Stomach (tissue), 9 donors: ENCODE measurements around the gene CHST5. TPM values are rescaled to one million over a fixed set of nuclear protein-coding genes. Genes with fewer than 3 reads are reported as not detected.
A peak's percentile ranks its signal among the peaks of the same experiment; 100 is the strongest.
"Not testable (repeated sequence)": the region's sequence is repeated elsewhere in the genome, so short reads cannot be mapped to it uniquely, and the experiment has no call there.

ENCODE experiments used
- DNase-seq, 2 donors: peaks; one replicate each; pipeline versions ENCODE4 v3.0.0 to v3.0.0-alpha.2; 2013 to 2019
- H3K27ac ChIP-seq, 5 donors: fragments of 200-600 bp in 4 of 5; sonication (generic) in 4 of 5; one replicate each; pipeline ENCODE4 v1.5.1; 2013 to 2019; ENCODE audit warnings: mild to moderate bottlenecking in 1 of 5, moderate library complexity in 1 of 5
- H3K27me3 ChIP-seq, 3 donors: fragments of 200-600 bp; sonication (generic); one replicate each; pipeline ENCODE4 v1.5.1; 2017 to 2019; ENCODE audit warnings: mixed run types in 1 of 3
- H3K36me3 ChIP-seq, 4 donors: fragments of 200-600 bp; sonication (generic); 1 replicate in 3 of 4; 2 replicates in 1 of 4; pipeline ENCODE4 v1.5.1; 2016 to 2019
- H3K4me1 ChIP-seq, 4 donors: fragments of 200-600 bp; sonication (generic); one replicate each; pipeline ENCODE4 v1.5.1; 2016 to 2019
- H3K4me3 ChIP-seq, 4 donors: fragments of 200-600 bp; sonication (generic) in 3 of 4; one replicate each; pipeline ENCODE4 v1.5.1; 2016 to 2019; ENCODE audit warnings: mild to moderate bottlenecking in 1 of 4
- H3K9me3 ChIP-seq, 4 donors: fragments of 200-600 bp; sonication (generic); one replicate each; pipeline ENCODE4 v1.5.1; 2016 to 2019
- CTCF ChIP-seq, 7 experiments: fragments of 450-650 bp in 4 of 7; fragments of 200-600 bp in 3 of 7; sonication (generic) in 3 of 7; IDR thresholded peaks; one replicate each; pipeline ENCODE4 v1.5.1; 2016 to 2019; ENCODE audit warnings: antibody characterized with exemption in 7 of 7, control low read depth in 2 of 7, mild to moderate bottlenecking in 1 of 7
- EP300 ChIP-seq: sonication (generic); formaldehyde crosslinking; IDR thresholded peaks from one replicate; pipeline ENCODE4 v1.6.1; 2017; ENCODE audit warnings: antibody characterized with exemption
- POLR2A ChIP-seq, 4 donors: fragments of 450-650 bp; IDR thresholded peaks; one replicate each; pipeline ENCODE4 v1.6.1; 2016; ENCODE audit warnings: antibody characterized with exemption in 4 of 4, control low read depth in 2 of 4, mild to moderate bottlenecking in 1 of 4, moderate library complexity in 1 of 4
- POLR2AphosphoS5 ChIP-seq, 3 donors: sonication (generic); formaldehyde crosslinking; IDR thresholded peaks; one replicate each; pipeline ENCODE4 v1.6.1; 2016; ENCODE audit warnings: antibody characterized with exemption in 3 of 3
- WGBS, 5 donors: extraction: QIAGEN DNeasy Blood & Tissue Kit in 3 of 5; methylation state at CpG; one replicate each; pipeline versions ENCODE4 v1.1.5 to v1.1.7; 2013 to 2018; 5-methylcytosine and 5-hydroxymethylcytosine counted together
- intact Hi-C: fragments of 100-400 bp; cut with DNase I; formaldehyde crosslinking; loops from one replicate; pipeline ENCODE4 v1.15.1; 2023; ENCODE audit warnings: low total_unique reads
- polyA plus RNA-seq, 3 donors: library from polyadenylated mRNA; stranded (reverse); fragments of 200-250 nt; gene quantifications; one replicate each; pipeline ENCODE4 v1.2.3, GENCODE V29; 2013
- total RNA-seq, 5 donors: library from RNA; depleted of rRNA; stranded (reverse); fragments of >200 nt; gene quantifications; one replicate each; pipeline versions ENCODE4 v1.1.0 to v1.2.3, GENCODE V29; 2014 to 2016
- donor health status: healthy with polysubstance abuse.
- donor health status: Bipolar disorder and iron deficiency.
- donor health status: healthy.

The CHST5 gene
- total and polyA plus RNA-seq, 8 donors, result 0.05 to 23.2 (median 2.3) TPM; not detected in 3

GRCh38 chr16:75550211-75550662 lies 14.3 kb upstream of the CHST5 start:
- intact Hi-C loops, result no loop called here
- DNase-seq, result peak; percentile 31 to 73
- H3K4me3 ChIP-seq, result no peak overlapping the region
- WGBS, 5 donors, result 67 to 86% (median 79%) methylated on average over 7 of the region's 7 CpGs
- peaks cover 7 to 11% (median 8%) of the 10 kb centered on the region in 4 donors for H3K4me1 ChIP-seq
- no peaks in the 10 kb centered on the region for H3K9me3 ChIP-seq
- TF ChIP-seq POLR2A (IDR thresholded peaks at IDR 0.05) (no peak), CTCF (IDR thresholded peaks at IDR 0.05) (peak in 1 of 7 experiments; percentile 30), EP300 (no peak), POLR2AphosphoS5 (IDR thresholded peaks at IDR 0.05) (peak in 1 of 3 donors; percentile 18)
- peak overlapping the region in 2 of 5 donors; percentile 2 to 30 for H3K27ac ChIP-seq
- H3K36me3 ChIP-seq, result no peaks in the 10 kb centered on the region
- no peaks in the 10 kb centered on the region for H3K27me3 ChIP-seq

GRCh38 chr16:75548456-75548855 lies 12.5 kb upstream of the CHST5 start:
- DNase-seq, H3K4me1 ChIP-seq, H3K4me3 ChIP-seq, H3K9me3 ChIP-seq, H3K27ac ChIP-seq, H3K27me3 ChIP-seq, intact Hi-C loops: not testable (repeated sequence)
- peaks cover 0 to 15% (median 6%) of the 10 kb centered on the region in 4 donors for H3K36me3 ChIP-seq
- 94 to 98% (median 96%) methylated on average over 9 of the region's 9 CpGs for WGBS, 5 donors

- intact Hi-C loops, result no loop called here
- WGBS, 5 donors, result 93 to 96% (median 94%) methylated on average over 7 of the region's 7 CpGs
- TF ChIP-seq CTCF (IDR thresholded peaks at IDR 0.05) (no peak), POLR2A (IDR thresholded peaks at IDR 0.05) (no peak), EP300 (no peak), POLR2AphosphoS5 (IDR thresholded peaks at IDR 0.05) (no peak)
- H3K27ac ChIP-seq, result no peak overlapping the region
- no peak overlapping the region for H3K4me3 ChIP-seq
- H3K36me3 ChIP-seq, result peaks cover 0 to 35% (median 12%) of the 10 kb centered on the region in 4 donors
- H3K27me3 ChIP-seq, result no peaks in the 10 kb centered on the region
- no peak for DNase-seq
- no peaks in the 10 kb centered on the region for H3K9me3 ChIP-seq
- no peaks in the 10 kb centered on the region for H3K4me1 ChIP-seq
Measured at GRCh38 chr16:75546293-75546692, 10.4 kb upstream of the CHST5 start.

GRCh38 chr16:75545879-75546278 lies 10.0 kb upstream of the CHST5 start:
- intact Hi-C loops, DNase-seq, H3K9me3 ChIP-seq, H3K4me3 ChIP-seq, H3K27me3 ChIP-seq, H3K4me1 ChIP-seq, H3K27ac ChIP-seq: not testable (repeated sequence)
- 86% methylated on average over 1 of the region's 1 CpG; no CpG with 5 or more reads in 4 of the 5 donors for WGBS, 5 donors
- H3K36me3 ChIP-seq, result peaks cover 0 to 39% (median 12%) of the 10 kb centered on the region in 4 donors

GRCh38 chr16:75542462-75542861 lies 6.6 kb upstream of the CHST5 start:
- H3K4me1 ChIP-seq, H3K27me3 ChIP-seq, H3K27ac ChIP-seq, H3K4me3 ChIP-seq, H3K9me3 ChIP-seq, intact Hi-C loops, DNase-seq: not testable (repeated sequence)
- H3K36me3 ChIP-seq, result peaks cover 0 to 47% (median 12%) of the 10 kb centered on the region in 4 donors
- WGBS, 5 donors, result 81 to 95% (median 92%) methylated on average over 8 of the region's 8 CpGs

GRCh38 chr16:75541236-75541635 lies 5.3 kb upstream of the CHST5 start:
- WGBS, 5 donors, result 77 to 91% (median 86%) methylated on average over 5 of the region's 5 CpGs
- no peak overlapping the region for H3K27ac ChIP-seq
- DNase-seq, result peak in 1 of 2 donors; percentile 10

GRCh38 chr16:75538882-75539565 lies 3.1 kb upstream of the CHST5 start:
- intact Hi-C loops, H3K27ac ChIP-seq, H3K27me3 ChIP-seq, DNase-seq, H3K4me3 ChIP-seq, H3K4me1 ChIP-seq, H3K9me3 ChIP-seq: not testable (repeated sequence)
- 70 to 88% (median 74%) methylated on average over 4 to 8 of the region's 10 CpGs for WGBS, 5 donors
- peaks cover 0 to 38% (median 7%) of the 10 kb centered on the region in 4 donors for H3K36me3 ChIP-seq

More at GRCh38 chr16:75541236-75541635, 5.3 kb upstream of the CHST5 start:
- intact Hi-C loops, result no loop called here
- Histone ChIP-seq H3K27me3 (no peaks in the 10 kb centered on the region), H3K4me1 (no peaks in the 10 kb centered on the region), H3K9me3 (no peaks in the 10 kb centered on the region), H3K4me3 (no peak overlapping the region), H3K36me3 (peaks cover 0 to 47% (median 12%) of the 10 kb centered on the region in 4 donors)
- no peak for TF ChIP-seq POLR2A (IDR thresholded peaks at IDR 0.05)
- no peak for TF ChIP-seq POLR2AphosphoS5 (IDR thresholded peaks at IDR 0.05)
